Hypothalamus (tissue), 51 donors: ENCODE measurements around the gene CD22.
"Not testable (repeated sequence)": the region's sequence is repeated elsewhere in the genome, so short reads cannot be mapped to it uniquely, and the experiment has no call there.

Experiments
- DNase-seq, 51 donors: peaks; one replicate each; lab custom pipeline; 2025; lab: John Stamatoyannopoulos, UW

Gene CD22

DNA sequence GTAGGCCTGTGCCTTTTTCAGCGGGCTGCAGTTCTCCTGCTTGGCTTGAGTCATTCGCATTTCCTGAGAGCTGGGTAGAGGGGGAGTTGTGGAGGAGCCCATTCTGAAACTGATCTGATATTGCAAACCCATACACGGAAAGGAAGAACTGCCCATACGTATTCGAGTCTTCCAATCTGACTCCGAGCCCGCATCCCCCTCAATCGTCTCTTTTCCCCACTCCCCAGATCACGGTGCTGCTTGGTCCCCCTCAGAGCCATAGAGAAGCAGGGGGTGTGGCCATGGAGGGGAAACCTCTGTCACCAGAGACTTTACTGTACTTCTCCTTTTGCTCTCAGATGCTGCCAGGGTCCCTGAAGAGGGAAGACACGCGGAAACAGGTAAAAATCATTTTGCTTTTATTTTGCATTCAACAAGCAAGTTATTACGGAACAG lies at the start of gene CD22:
Gene CD22, plus strand, starts transcription at position 337 of the 435 bp plus-strand sequence. CDS start 2,854 bp downstream, outside the sequence.
- no peak for DNase-seq

DNA sequence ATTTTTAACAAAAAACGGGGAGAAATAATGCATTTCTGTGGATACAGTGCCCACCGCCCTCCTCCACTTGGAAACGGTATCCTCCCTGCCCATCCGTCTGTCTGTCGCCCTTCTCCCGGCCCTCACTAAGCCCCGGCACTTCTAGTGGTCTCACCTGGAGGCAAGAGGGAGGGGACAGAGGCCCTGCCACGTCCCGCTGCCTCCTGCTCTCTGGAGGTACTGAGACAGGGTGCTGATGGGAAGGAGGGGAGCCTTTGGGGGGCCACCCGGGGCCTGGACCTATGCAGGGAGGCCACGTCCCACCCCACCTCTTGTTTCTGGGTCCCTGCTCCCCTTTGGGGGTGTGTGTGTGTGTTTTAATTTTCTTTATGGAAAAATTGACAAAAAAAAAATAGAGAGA lies 49.6 kb upstream of the CD22 start:
- DNase-seq, result no peak

DNA sequence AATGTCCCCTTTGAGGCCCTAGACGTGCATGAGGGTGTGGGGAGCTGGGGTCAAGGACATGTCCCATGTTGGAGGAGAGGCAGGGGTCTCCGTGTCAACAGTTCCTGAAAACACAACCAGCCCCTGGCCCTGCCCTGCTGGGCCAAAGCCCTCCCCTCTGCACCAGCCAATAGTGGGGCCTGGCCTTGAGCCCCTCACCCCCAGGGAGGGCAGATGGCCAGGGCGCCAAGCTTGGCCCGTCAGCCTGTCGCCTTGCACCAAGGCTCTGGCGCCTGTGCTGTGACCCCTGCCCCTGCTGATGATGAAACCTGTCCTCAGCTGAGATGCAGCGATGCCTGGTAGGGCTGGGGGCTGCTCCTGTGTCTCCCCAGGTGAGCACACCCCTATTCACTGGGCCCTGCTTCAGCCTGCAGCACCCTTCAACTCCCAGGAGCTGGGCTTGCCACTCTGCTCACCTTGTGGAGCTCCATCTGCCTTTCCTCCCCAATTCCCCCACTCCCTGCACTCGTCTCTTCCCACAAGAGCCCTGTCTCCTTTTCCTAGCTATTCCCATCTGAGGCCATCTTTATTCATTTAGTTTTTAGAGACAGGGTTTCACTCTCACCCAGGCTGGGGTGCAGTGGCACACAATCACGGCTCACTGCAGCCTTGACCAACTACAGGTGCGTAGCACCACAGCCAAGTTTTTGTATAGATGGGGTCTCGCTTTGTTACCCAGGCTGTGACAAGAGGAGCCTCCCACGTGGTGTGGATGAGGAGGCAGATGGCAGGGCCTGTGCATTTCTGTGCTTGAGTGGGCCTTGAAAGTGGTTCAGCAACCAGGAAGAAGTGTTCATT lies 48.8 kb upstream of the CD22 start:
- no peak for DNase-seq

DNA sequence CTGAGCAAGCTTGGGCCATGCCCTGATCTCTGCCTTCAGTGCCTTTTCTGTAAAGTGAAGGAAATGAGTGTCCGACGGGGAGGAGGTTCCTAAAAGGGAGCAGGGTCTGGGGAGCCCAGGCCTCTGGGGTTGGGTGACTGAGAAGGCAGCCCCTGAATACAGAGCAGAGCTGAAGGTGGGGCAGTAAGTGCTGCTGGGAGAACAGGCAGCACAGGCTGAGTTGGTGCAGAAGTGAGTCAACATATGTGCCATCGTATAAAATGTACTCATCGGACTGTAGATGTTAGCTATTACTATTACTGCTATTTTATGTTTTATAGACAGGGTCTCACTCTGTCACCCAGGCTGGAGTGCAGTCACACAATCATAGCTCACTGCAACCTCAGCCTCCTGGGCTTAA lies 47.7 kb upstream of the CD22 start:
- DNase-seq, result no peak

DNA sequence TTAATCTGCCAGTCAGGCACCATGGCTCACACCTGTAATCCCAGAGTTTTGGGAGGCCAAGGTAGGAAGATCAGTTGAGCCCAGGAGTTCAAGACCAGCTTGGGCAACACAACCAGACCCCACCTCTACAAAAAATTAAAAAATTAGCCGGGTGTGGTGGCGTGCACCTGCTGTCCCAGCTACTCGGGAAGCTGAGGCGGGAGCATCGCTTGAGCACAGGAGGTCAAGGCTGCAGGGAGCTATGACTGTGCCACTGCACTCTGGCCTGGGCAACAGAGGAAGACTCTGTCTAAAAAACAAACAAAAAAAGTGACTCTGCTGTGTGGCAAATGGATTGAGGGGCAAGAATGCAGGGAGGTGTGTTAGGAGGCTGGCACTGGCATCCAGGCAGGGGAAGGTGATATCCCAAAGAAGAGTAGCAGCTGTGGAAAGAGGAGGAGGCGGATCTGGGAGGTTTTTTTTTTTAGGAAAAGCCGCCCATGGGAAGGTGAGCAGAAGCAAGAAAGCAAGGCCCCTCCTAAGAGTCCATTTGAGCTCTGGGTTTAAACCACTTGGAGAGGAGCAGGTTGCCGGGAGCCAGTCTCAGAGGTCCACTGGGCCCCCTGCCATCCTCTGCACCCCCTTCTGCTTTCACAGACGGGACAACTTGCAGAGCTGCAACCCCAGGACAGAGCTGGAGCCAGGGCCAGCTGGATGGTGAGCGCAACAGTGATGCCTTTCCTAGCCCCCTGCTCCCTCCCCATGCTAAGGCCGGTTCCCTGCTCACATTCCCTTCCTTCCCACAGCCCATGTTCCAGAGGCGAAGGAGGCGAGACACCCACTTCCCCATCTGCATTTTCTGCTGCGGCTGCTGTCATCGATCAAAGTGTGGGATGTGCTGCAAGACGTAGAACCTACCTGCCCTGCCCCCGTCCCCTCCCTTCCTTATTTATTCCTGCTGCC lies 44.6 kb upstream of the CD22 start:
- DNase-seq, result peak in 1 of 51 donors; percentile 22

DNA sequence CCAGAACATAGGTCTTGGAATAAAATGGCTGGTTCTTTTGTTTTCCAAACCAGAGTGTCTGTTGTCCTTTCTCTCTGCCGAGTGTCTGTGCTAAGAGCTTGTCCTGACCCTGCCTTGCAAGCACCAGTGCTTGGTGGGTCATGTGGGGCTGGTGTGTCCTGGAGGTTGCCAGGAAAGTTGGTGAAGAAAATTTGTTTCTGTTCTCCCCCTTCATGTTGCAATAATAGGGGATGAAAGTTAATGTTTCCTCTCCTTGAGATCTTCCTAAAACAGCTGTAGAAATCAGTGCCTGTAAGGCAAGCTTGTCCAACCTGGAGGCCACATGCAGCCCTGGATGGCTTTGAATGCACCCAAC lies 43.9 kb upstream of the CD22 start:
- no peak for DNase-seq

DNA sequence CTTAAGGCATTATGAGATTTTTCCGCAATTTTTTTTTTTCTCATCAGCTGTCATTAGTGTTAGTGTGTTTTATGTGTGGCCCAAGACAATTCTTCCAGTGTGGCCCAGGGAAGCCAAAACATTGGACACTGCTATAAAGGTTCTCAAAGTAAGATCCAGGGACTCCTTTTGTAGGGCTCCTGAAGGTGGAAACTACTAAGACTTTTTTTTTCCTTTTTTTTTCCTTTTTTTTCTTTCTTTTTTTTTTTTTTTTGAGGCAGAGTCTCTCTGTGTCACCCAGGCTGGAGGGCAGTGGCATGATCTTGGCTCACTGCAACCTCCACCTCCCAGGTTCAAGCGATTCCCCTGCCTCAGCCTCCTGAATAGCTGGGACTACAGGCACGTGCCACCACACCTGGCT lies 43.5 kb upstream of the CD22 start:
- DNase-seq, result not testable (repeated sequence)

DNA sequence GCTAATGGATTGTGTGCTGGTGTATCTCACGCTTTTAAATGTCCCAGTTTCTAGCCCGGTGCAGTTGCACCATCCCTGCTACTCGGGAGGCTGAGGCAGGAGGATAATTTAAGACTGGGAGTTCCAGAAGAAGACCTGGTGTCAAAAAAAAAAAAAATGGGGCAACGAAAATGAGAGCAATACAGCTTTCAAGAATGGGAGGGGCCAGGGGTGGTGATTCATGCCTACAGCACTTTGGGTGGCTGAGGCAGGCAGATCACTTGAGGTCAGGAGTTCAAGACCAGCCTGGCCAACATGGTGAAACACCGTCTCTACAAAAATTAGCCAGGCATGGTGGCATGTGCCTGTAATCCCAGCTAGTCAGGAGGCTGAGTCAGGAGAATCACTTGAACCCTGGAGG lies 42.9 kb upstream of the CD22 start:
- not testable (repeated sequence) for DNase-seq

DNA sequence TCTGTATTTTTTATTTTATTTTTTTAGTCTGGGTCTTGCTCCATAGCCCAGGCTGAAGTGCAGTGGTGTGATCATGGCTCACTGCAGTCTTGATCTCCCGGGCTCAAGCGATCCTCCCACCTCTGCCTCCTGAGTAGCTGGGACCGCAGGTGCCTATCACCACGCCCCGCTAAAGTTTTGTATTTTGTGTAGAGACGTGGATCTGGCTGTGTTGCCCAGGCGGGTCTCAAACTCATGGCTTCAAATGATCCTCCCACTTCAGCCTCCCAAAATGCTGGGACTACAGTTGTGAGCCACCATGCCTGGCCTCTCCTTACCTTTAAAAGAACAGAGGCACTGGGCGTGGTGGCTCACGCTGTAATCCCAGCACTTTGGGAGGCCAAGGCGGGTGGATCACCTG lies 41.3 kb upstream of the CD22 start:
- no peak for DNase-seq

DNA sequence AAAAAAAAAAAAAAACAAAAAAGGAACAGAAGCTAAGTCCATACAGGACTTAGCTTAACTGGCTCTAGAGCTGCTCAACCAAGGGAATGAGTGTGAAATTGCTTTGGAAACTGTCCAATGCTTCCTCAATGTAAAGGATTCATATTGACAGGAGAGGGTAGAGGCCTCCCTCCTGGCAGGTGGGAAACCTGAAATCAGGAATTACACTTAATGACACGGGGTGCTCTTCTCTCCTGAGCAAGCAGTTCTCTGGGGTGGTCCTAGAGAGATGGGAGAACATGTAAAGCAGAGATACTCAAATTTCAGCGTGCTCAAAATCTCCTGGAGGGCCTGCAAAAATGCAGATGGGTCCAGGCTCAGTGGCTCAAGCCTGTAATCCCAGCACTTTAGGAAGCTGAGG lies 40.7 kb upstream of the CD22 start:
- DNase-seq, result no peak

DNA sequence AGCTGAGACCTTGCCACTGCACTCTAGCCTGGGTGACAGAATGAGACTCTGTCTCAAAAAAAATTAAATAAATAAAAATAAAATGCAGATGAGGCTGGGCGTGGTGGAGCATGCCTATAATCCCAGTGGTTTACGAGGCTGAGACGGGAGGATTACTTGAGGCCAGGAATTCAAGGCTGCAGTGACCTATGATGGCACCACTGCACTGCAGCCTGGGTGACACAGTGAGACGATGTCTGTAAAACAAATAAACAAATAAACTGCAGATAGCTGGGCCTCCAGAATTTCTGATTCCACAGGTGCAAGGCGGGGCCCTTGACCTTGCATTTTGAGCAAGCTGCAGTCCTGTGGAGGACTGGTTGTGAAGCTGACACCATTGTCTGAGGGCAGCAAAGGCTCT lies 40.1 kb upstream of the CD22 start:
- DNase-seq, result no peak

DNA sequence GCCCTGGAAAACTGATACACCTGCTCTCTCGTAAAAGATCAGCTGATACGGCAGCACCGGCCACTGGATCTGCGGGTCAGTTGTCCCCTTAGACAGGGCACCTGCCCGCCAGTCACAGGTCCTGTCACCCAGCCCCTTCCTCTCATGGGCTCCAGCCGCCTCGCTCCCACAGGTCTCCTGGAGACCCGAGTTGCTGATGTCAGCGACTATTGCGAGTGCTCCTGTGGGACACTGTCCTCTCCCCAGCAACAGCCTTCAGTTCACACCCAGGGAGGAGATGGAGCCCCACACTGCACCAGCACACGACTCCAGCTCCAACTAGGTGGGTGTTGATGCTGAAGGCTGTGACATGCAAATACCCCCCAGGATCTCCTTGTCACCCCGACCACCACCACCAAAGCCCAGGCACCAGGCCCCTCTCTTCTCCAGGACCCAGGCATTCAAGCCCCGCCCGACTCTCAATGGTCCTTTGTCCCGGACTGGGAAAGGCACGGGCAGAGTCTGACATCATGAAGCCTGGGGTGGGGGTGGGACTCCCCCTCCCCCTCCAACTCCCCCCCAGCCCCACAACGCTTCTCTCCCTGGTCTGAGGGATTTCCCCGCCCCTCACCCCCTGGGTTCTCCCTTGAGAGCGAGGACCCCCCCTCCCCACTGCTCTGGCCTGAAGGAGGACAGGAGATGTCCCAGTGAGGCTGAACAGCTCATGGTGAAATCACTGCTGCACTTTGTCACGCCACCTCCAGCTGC lies 38.4 kb upstream of the CD22 start:
- peak in 42 of 51 donors; percentile 15 to 91 (median 70) for DNase-seq

DNA sequence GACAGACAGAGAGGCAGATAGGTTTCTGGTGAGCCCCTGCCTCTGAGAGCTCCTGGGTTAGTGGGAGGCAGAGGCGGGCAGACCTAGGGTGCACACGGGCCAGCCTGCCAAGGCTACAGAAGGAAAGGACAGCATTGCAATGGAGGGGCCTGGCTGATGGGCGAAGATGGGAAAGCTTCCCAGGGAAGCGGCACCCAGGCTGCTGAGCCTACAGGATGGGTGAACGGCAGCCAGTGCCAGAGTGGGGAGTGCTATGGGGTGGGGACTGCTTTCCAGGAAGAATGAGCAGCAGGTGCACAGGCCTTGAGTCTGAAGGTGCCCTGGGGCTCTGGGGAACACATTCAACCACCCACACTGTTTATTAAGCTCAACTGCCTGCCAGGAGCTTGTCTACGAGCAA lies 37.7 kb upstream of the CD22 start:
- DNase-seq, result peak in 8 of 51 donors; percentile 40 to 81 (median 49)

DNA sequence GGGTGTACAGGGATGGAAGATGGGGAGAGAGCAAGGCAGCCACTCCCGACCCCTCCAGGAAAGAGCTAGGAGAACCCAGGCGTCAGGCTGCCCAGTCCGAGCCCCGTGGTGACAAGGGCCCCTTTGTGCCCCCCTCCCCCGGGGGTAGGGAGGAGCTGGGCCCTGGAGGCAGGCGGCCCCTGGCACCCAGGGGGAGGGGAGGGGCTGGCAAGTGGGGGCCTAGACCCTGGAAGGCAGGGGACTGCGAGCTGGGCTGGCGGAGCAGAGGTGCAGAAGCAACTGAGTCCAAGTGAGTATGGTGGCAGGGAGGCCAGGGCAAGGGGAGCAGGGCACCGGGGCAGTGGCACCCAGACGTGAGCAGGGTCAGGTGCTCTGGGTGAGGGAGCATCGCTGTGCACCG lies 37.1 kb upstream of the CD22 start, which contains the start of gene MAG:
Gene MAG, plus strand, starts transcription at position 246 of the 400 bp plus-strand sequence. CDS start 3,248 bp downstream, outside the sequence.
- DNase-seq, result peak in 44 of 51 donors; percentile 28 to 94 (median 79)

DNA sequence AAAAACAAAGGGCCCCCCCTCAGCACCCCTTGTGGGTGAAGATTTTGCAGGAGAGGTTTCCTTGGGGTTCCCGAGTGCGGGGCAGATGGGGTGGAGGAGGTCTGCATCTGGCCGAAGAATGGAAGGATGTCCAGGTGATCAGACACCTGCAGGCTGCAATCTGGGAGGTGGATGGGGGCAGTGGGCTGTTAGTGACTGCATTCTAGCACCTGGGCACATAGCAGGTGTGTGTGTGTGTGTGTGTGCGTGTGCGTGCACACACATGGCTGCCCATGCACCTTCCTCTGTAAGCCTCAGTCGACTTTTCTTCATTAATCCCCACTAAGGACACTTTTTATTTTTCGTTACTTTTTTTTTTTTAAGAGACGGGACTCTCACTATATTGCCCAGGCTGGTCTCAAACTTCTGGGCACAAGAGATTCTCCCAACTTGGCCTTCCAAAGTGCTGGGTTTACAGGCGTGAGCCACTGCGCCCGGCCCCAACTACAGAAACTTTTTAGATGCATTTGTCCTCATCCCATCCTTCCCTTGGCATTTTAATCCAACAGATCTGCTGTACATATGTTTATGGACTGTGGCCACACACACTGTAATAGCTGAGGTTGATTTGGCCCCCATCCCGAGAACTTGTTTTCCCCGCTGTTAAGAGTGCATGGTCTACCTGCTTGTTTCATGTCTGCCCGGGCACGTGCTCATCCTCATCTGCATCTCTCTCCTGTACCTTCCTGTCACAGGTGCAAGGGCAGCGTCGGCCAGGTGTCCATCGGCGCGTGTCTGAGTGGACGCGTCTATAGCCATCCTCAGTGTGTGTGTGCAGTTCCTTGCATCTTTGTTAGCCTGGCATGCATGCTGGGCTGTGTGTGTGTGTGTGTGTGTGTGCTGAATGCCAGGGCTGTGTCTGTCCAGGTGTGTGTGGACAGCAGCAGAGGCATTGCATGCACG lies 36.3 kb upstream of the CD22 start:
- peak in 1 of 51 donors; percentile 57 for DNase-seq

DNA sequence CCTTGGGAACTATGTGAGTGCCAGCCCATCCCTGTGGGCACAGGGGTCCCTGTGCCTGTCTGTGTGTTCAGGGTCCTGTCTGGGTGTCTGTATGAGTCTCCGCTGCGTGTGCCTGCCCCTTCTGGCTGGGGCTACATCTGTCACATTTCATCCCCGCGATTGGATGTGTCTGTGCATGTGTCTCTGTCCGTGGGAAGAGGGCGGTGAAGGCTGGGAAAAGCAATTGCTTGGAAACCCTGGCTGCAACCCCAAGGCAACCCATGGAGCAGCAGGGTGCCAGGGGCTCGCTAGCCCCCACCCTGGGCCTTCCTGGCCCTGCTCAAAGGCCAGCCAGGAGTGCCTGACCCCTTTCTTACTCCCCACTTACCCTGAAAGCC lies 35.6 kb upstream of the CD22 start:
- DNase-seq, result peak in 29 of 51 donors; percentile 10 to 67 (median 40)

DNA sequence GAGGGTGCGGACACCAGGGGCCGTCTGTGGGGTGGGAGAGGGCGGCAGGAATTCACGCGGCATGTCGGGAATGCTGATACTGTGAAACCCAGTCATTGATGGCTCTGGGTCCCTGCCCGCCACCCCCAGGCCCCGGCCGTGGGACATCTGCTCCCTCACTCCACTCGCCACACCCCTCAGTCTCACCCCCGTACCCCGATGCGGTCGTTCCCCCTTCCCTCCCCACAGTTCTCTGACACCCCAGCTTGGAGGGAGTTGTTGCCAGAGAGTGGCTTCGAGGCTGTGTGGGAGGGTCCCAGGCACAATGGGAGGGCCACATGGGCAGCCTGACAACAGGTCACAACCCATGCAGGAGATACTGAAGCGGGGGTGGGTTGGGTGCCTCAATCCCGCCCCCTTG lies 35.2 kb upstream of the CD22 start:
- DNase-seq, result peak in 2 of 51 donors; percentile 31 to 32

DNA sequence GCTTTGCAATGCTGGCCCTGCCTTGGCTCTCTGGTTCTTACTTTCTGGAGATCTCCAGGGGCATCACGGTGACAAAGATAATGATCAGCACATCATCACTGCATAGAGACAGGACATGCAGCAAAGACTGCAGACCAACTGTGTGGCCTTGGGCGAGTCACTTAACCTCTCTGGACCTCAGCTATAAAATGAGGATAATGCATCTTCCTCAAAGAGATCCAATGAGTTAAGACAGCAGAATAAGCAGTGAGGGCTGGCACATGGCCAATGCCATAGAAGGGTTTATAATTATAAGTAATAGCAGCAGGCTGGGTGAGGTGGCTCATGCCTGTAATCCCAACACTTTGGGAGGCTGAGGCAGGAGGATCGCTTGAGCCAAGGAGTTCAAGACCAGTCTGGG lies 34.7 kb upstream of the CD22 start:
- DNase-seq, result no peak
